Erythroblast (primary cell): ENCODE results near the gene PABPC1L.

ENCODE experiments used
- GATA1 ChIP-seq: IDR thresholded peaks from 2 replicates; pipeline ENCODE4 v1.6.1; 2011; ENCODE audit warnings: low read depth, mild to moderate bottlenecking, control low read depth, low read length, moderate library complexity
- POLR2A ChIP-seq: IDR thresholded peaks from 2 replicates; pipeline ENCODE4 v1.6.1; 2011; ENCODE audit warnings: mild to moderate bottlenecking, low read length

DNA sequence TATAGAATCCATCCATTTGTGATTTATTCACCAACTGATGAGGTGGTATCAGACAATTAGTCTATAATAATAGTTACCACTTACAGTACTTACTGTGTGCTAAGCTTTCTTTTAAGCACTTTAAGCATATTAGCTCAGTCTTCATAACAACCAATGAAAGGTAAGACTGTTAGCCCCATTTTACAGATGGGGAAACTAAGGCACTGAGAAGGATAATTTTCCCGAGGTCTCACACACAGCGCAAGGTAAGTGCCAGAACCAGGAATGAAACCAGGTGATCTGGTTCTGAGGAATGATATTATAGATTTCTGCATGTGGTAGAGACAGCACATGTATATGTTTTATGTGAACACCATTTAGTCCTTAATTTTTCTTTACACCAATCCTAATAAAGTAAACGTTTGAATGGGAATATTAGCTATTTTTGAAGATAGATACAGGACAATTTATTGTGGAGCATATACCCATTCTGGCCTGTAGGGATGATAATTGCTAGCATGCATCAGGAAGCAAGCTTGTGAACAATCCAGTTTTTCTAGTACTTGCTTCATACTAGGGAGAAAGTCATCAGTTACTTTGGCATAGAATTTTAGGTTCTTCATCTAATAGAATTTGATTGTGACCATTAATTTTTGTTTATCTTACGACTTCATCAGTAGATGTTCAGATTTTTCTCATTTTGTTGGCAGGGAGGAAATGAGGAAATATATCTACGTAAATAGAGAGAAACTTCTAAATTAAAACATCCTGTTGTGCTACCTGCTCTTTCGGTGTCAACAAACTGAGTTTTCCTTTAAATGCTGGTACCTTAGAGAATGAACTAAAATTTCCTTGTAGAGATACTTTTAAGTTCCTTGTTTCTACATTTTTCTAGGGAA lies 21.4 kb upstream of the PABPC1L start:
- no peak for TF ChIP-seq POLR2A
- no peak for TF ChIP-seq GATA1
